PFSK-1 (cell line): ENCODE measurements around the gene RARS1. TPM values are rescaled to one million over a fixed set of nuclear protein-coding genes. Genes with fewer than 3 reads are reported as not detected.

Source experiments
- FOXP2 ChIP-seq: optimal IDR thresholded peaks from 2 replicates; pipeline ENCODE3; 2011; ENCODE audit warnings: borderline replicate concordance, control low read depth, inconsistent platforms; ENCODE audit not compliant: insufficient read depth; ENCODE audit errors: extremely low read length, extremely low read depth
- POLR2AphosphoS5 ChIP-seq: IDR thresholded peaks from 2 replicates; pipeline ENCODE4 v1.6.1; 2012; ENCODE audit warnings: low read depth, mild to moderate bottlenecking, control low read depth, low read length, moderate library complexity
- REST ChIP-seq, 2 experiments: IDR thresholded peaks; 2 replicates each; pipeline versions ENCODE4 v1.6.1 to v1.8.0; 2011 to 2012; ENCODE audit warnings: low read depth in 2 of 2, low read length in 2 of 2, control low read depth in 1 of 2, inconsistent platforms in 1 of 2, mild to moderate bottlenecking in 1 of 2, moderate library complexity in 1 of 2; ENCODE audit not compliant: insufficient read depth in 1 of 2
- SIN3A ChIP-seq: IDR thresholded peaks from 2 replicates; pipeline ENCODE4 v1.6.1; 2012; ENCODE audit warnings: mild to moderate bottlenecking, low read length, moderate library complexity, borderline replicate concordance; ENCODE audit not compliant: insufficient read depth
- TAF1 ChIP-seq: IDR thresholded peaks from 2 replicates; pipeline ENCODE4 v1.6.1; 2012; ENCODE audit warnings: low read length, control low read depth, borderline replicate concordance; ENCODE audit not compliant: insufficient read depth
- polyA plus RNA-seq: library from polyadenylated mRNA; unstranded; fragments of >200 nt; gene quantifications from one replicate; pipeline ENCODE4 v1.2.1, GENCODE V29; 2012; ENCODE audit warnings: low read depth, missing spikeins; ENCODE audit not compliant: insufficient read length

RARS1 gene
- polyA plus RNA-seq = 58.7 TPM

DNA sequence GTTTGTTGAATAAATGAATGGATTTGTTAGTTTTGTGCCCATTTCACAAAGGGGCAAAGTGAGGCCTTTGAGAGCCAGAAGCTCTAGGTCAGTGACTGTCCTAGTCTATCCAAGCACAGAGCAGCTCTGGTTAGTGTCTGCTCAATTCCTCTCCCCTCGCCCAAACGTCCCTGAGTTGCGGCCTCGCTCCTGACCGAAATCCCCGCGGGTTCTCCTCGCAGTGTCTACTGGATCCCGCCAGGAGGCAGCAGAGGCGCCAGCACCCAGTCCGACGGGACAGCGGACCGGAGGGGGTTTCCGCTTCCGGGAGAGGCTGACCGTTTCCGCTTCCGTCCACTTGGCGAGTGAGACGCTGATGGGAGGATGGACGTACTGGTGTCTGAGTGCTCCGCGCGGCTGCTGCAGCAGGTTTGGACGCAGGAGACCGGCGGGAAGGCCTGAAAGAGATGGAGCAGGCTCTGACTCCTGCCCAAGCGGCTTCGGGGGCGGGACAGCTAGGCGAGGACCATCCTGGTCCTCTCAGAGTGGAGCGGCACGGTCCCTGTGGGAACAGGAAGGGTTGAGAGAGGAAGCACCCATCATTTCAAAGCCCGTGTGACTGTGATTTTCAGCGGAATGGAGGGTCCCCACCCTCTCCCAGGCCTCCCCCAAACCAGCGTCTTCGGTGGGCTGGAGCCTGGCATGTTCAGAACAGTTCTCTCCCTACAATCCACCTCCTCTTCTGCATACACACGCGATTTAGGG is at the start of gene RARS1:
Gene RARS1 (plus strand): TSS at position 336 of the 744 bp plus-strand sequence. CDS start 28 bp downstream, at position 364.
- TF ChIP-seq POLR2AphosphoS5 (peak; percentile 99), FOXP2 (peak; percentile 77), REST (IDR thresholded peaks at IDR 0.05; ENCODE audit: insufficient read depth in 1 of 2, low read depth in 2 of 2, low read length in 2 of 2) (peak; percentile 66 to 81; a peak in 3 of 4 replicates), SIN3A (no peak), TAF1 (peak; percentile 98)

DNA sequence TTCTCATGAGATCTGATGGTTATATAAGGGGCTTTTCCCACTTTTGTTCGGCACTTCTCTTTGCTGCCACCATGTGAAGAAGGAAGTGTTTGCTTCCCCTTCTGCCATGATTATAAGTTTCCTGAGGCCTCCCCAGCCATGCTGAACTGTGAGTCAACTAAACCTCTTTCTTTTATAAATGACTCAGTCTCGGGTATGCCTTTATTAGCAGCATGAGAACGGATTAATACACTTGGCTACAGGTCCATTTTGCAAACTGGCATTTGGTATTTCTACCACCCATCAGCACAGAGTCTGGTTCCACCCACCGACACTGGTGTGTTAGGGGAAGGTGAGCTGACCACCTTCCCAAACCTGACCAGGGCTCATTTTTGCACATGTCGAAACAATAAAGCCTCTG is 47.9 kb upstream of the RARS1 start:
- TF ChIP-seq REST (IDR thresholded peaks at IDR 0.05; ENCODE audit: insufficient read depth in 1 of 2, low read depth in 2 of 2, low read length in 2 of 2) (no peak), FOXP2 (no peak), TAF1 (no peak), POLR2AphosphoS5 (no peak), SIN3A (no peak)

- TF ChIP-seq POLR2AphosphoS5 (no peak), FOXP2 (no peak), SIN3A (no peak), REST (IDR thresholded peaks at IDR 0.05; ENCODE audit: insufficient read depth in 1 of 2, low read depth in 2 of 2, low read length in 2 of 2) (no peak), TAF1 (no peak)
Observed at GRCh38 chr5:168443533-168443932, 42.7 kb upstream of the RARS1 start.

DNA sequence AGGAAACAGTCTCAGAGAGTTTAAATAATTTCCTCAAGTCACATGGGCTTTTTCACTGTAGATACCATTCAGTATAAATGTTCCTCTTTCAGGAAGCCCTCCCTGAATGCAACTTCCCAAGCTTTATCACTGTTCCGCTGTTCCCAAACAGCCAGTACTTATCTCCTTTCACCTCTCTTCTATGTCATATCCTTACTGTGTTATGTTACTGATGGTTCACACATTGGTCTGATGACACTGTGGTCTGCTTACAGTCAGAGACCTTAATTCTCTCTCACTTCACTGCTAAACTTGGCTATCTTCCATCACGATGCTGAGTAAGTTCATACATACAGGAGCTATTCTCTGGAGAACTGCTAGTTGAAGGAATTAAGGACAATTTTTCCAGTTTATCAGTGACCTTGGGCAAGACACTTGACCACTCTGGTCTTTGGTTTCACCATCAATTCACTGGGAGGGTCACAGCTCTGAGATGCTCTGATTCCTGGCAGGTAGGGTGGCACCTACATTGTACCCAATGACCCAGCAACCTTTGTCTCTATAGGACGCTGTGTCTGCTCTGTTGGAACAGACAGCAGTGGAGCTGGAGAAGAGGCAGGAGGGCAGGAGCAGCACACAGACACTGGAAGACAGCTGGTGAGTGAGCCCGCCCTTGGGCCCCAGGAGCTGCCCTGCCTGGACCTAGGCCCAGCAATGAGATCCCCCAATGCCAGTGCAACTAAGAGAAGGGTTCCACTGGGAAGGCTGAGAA is 42.1 kb upstream of the RARS1 start:
- TF ChIP-seq SIN3A (no peak), FOXP2 (no peak), REST (IDR thresholded peaks at IDR 0.05; ENCODE audit: insufficient read depth in 1 of 2, low read depth in 2 of 2, low read length in 2 of 2) (no peak), TAF1 (no peak), POLR2AphosphoS5 (no peak)
